ENCODE data around the gene TMEM52. TPM values are rescaled to one million over a fixed set of nuclear protein-coding genes. Genes with fewer than 3 reads are reported as not detected.

The TMEM52 gene
- total RNA-seq, 4 donors from 2014 or later = 0.40 to 3.1 (median 1.8) TPM

- Histone ChIP-seq H3K27me3 (peaks cover 31% of the 10 kb centered on the region), H3K4me3 (no peak overlapping the region), H3K27ac (no peak overlapping the region), H3K9me3 (no peaks in the 10 kb centered on the region), H3K36me3 (no peaks in the 10 kb centered on the region), H3K4me1 (peaks cover 0 to 43% (median 20%) of the 10 kb centered on the region in 3 donors)
- WGBS, 2 donors (ENCODE audit: low coverage in 1 of 2) = 7% methylated on average over 2 of the region's 14 CpGs; no CpG with 5 or more reads in 1 of the 2 donors
- TF ChIP-seq CTCF (IDR thresholded peaks at IDR 0.05) (no peak), POLR2AphosphoS5 (IDR thresholded peaks at IDR 0.05) (no peak), POLR2A (IDR thresholded peaks at IDR 0.05) (no peak), EP300 (IDR thresholded peaks at IDR 0.05) (no peak)
- ATAC-seq = no peak
Observed at GRCh38 chr1:1894354-1895059, 24.6 kb downstream of the TMEM52 start.

GRCh38 chr1:1893997-1894353 is 25.1 kb downstream of the TMEM52 start:
- no CpG with 5 or more reads among the region's 2 CpGs for WGBS, 2 donors (ENCODE audit: low coverage in 1 of 2)
- Histone ChIP-seq H3K27ac (no peak overlapping the region), H3K27me3 (peaks cover 28% of the 10 kb centered on the region), H3K36me3 (no peaks in the 10 kb centered on the region), H3K9me3 (no peaks in the 10 kb centered on the region), H3K4me3 (no peak overlapping the region), H3K4me1 (peaks cover 0 to 48% (median 24%) of the 10 kb centered on the region in 3 donors)
- TF ChIP-seq POLR2A (IDR thresholded peaks at IDR 0.05) (no peak), POLR2AphosphoS5 (IDR thresholded peaks at IDR 0.05) (no peak), CTCF (IDR thresholded peaks at IDR 0.05) (no peak), EP300 (IDR thresholded peaks at IDR 0.05) (no peak)
- ATAC-seq = no peak

GRCh38 chr1:1893291-1893985 is 25.6 kb downstream of the TMEM52 start:
- Histone ChIP-seq H3K4me1 (peaks cover 0 to 53% (median 30%) of the 10 kb centered on the region in 3 donors), H3K27me3 (peaks cover 28% of the 10 kb centered on the region), H3K4me3 (no peak overlapping the region), H3K36me3 (no peaks in the 10 kb centered on the region), H3K9me3 (no peaks in the 10 kb centered on the region), H3K27ac (no peak overlapping the region)
- no peak for ATAC-seq
- TF ChIP-seq POLR2A (IDR thresholded peaks at IDR 0.05) (no peak), CTCF (IDR thresholded peaks at IDR 0.05) (no peak), EP300 (IDR thresholded peaks at IDR 0.05) (no peak), POLR2AphosphoS5 (IDR thresholded peaks at IDR 0.05) (no peak)
- WGBS, 2 donors (ENCODE audit: low coverage in 1 of 2) = 67% methylated on average over 2 of the region's 19 CpGs; no CpG with 5 or more reads in 1 of the 2 donors

- ATAC-seq = no peak
- no peak for TF ChIP-seq POLR2A (IDR thresholded peaks at IDR 0.05)
- no peak for TF ChIP-seq POLR2AphosphoS5 (IDR thresholded peaks at IDR 0.05)
- TF ChIP-seq CTCF (IDR thresholded peaks at IDR 0.05) = no peak
- TF ChIP-seq EP300 (IDR thresholded peaks at IDR 0.05) = no peak
- WGBS, 2 donors (ENCODE audit: low coverage in 1 of 2) = 77 to 100% methylated on average over 1 to 5 of the region's 7 CpGs
- Histone ChIP-seq H3K36me3 (no peaks in the 10 kb centered on the region), H3K27me3 (peaks cover 28% of the 10 kb centered on the region), H3K4me1 (peaks cover 0 to 60% (median 33%) of the 10 kb centered on the region in 3 donors), H3K4me3 (peak overlapping the region in 1 of 2 donors; percentile 98), H3K9me3 (no peaks in the 10 kb centered on the region), H3K27ac (peak overlapping the region in 2 of 4 donors; percentile 94 to 97)
Observed at GRCh38 chr1:1892763-1893120, 26.3 kb downstream of the TMEM52 start.

All from gastroesophageal sphincter (tissue), 4 donors.